GM12891 (cell line): ENCODE measurements around the gene AGFG2.

Experiments used
- POLR2A ChIP-seq: IDR thresholded peaks from 2 replicates; pipeline ENCODE4 v1.6.1; 2011; ENCODE audit warnings: low read depth, low read length, control low read depth
- POLR2AphosphoS5 ChIP-seq: IDR thresholded peaks from 2 replicates; pipeline ENCODE4 v1.6.1; 2011; ENCODE audit warnings: low read depth, low read length, control low read depth

- TF ChIP-seq POLR2A (no peak), POLR2AphosphoS5 (no peak)
These were observed 56.2 kb downstream of the AGFG2 start for GRCh38 chr7:100595188-100595587.
